IMR-90 (cell line): ENCODE results near the gene STAB1. TPM values are rescaled to one million over a fixed set of nuclear protein-coding genes. Genes with fewer than 3 reads are reported as not detected.

Source experiments
- RFX5 ChIP-seq: IDR thresholded peaks from 2 replicates; pipeline ENCODE4 v1.8.0; 2012; ENCODE audit warnings: low read depth, mild to moderate bottlenecking, low read length, moderate library complexity
- polyA plus RNA-seq, 3 experiments: library from polyadenylated mRNA; depleted of rRNA; stranded (reverse); fragments of >200 nt; gene quantifications; 2 replicates each; pipeline ENCODE4 v1.2.3, GENCODE V29; 2012; ENCODE audit warnings: low replicate concordance in 1 of 3
- total RNA-seq: library from RNA; depleted of rRNA; stranded (reverse); fragments of >200 nt; gene quantifications from 2 replicates; pipeline ENCODE4 v1.2.3, GENCODE V29; 2012
- TF ChIP-seq, protein P1 (sequence below): fragments of 150-350 bp; IDR thresholded peaks from 2 replicates; pipeline ENCODE4 v1.6.1; 2016; ENCODE audit warnings: low read depth, mild to moderate bottlenecking, low read length, moderate library complexity, borderline replicate concordance

The STAB1 gene
- total and polyA plus RNA-seq, 2 of the 4 experiments (the other 2 are of a cell fraction), result not detected

- TF ChIP-seq, protein P1, sequence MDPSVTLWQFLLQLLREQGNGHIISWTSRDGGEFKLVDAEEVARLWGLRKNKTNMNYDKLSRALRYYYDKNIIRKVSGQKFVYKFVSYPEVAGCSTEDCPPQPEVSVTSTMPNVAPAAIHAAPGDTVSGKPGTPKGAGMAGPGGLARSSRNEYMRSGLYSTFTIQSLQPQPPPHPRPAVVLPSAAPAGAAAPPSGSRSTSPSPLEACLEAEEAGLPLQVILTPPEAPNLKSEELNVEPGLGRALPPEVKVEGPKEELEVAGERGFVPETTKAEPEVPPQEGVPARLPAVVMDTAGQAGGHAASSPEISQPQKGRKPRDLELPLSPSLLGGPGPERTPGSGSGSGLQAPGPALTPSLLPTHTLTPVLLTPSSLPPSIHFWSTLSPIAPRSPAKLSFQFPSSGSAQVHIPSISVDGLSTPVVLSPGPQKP, result no peak
- no peak for TF ChIP-seq RFX5
Measured at GRCh38 chr3:52534281-52535183, 39.4 kb downstream of the STAB1 start (continued).
